Nephron (organoid): ENCODE results near the gene PARP16.

Experiments
- H3K27ac Mint-ChIP-seq, 3 experiments: 2 replicates each; pipeline ENCODE4 v1.8.0; 2020; ENCODE audit warnings: mixed read lengths in 3 of 3, mild to moderate bottlenecking in 2 of 3, moderate library complexity in 1 of 3
- H3K27me3 Mint-ChIP-seq: 2 replicates; pipeline ENCODE4 v1.8.0; 2021; ENCODE audit warnings: low read depth, mild to moderate bottlenecking, moderate library complexity, mixed read lengths
- H3K36me3 Mint-ChIP-seq: 2 replicates; pipeline ENCODE4 v1.8.0; 2020; ENCODE audit warnings: low read depth, mixed read lengths
- H3K4me1 Mint-ChIP-seq: 2 replicates; pipeline ENCODE4 v1.8.0; 2020; ENCODE audit warnings: mixed read lengths
- H3K4me3 Mint-ChIP-seq, 3 experiments: 2 replicates each; pipeline ENCODE4 v1.8.0; 2020; ENCODE audit warnings: mild to moderate bottlenecking in 3 of 3, mixed read lengths in 3 of 3, moderate library complexity in 2 of 3
- H3K9me3 Mint-ChIP-seq: 2 replicates; pipeline ENCODE4 v1.8.0; 2020; ENCODE audit warnings: mixed read lengths
- TF ChIP-seq, protein P1 (sequence below), 3 experiments: fragments of 200-600 bp; sonication (generic); IDR thresholded peaks; one replicate each; pipeline ENCODE4 v1.5.0; 2021; ENCODE audit warnings: antibody characterized with exemption in 3 of 3; ENCODE audit not compliant: unreplicated experiment in 3 of 3

The PARP16 gene

DNA sequence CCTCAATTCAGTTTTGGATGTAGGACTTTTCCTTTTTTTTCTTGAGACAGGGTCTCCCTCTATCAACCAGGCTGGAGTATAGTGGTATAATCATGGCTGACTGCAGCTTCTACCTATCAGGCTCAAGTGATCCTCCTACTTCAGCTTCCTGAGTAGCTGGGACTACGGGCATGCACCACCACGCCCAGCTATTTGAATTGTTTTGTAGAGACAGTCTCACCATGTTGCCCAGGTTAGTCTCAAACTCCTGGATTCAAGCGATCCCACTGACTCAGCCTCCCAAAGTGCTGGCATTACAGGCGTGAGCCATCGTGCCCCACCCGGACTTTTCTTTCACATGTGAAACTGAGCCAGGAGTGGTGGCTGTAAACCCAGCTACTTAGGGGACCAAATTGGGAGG, 21.3 kb upstream of the PARP16 start:
- Mint-ChIP-seq H3K4me1 (peaks cover 46% of the 10 kb centered on the region), H3K4me3 (no peak overlapping the region), H3K27me3 (peaks cover 6% of the 10 kb centered on the region), H3K9me3 (no peaks in the 10 kb centered on the region), H3K36me3 (no peaks in the 10 kb centered on the region), H3K27ac (no peak overlapping the region)
- TF ChIP-seq, protein P1, sequence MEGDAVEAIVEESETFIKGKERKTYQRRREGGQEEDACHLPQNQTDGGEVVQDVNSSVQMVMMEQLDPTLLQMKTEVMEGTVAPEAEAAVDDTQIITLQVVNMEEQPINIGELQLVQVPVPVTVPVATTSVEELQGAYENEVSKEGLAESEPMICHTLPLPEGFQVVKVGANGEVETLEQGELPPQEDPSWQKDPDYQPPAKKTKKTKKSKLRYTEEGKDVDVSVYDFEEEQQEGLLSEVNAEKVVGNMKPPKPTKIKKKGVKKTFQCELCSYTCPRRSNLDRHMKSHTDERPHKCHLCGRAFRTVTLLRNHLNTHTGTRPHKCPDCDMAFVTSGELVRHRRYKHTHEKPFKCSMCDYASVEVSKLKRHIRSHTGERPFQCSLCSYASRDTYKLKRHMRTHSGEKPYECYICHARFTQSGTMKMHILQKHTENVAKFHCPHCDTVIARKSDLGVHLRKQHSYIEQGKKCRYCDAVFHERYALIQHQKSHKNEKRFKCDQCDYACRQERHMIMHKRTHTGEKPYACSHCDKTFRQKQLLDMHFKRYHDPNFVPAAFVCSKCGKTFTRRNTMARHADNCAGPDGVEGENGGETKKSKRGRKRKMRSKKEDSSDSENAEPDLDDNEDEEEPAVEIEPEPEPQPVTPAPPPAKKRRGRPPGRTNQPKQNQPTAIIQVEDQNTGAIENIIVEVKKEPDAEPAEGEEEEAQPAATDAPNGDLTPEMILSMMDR (IDR thresholded peaks at IDR 0.05; ENCODE audit: unreplicated experiment in 3 of 3): no peak

DNA sequence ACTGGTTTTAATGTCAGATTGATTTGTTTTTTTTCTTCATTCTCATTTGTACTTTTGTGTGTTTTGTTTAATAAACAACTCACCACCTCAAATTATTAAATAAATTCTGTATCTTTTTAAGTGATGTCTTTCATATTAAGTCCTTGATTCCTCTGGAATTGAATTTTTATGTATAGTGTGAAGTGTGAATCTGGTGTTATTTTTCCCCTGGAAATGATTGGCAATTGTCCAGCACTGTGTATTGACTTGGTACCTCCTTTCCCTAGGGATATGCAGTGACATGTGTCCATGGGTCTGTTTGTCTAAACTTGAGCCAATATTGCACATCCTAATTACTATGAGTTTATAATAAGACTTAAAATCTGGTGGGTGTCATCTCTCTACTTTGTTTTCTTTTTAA, 19.9 kb upstream of the PARP16 start:
- Mint-ChIP-seq H3K27me3 (no peaks in the 10 kb centered on the region), H3K4me1 (peaks cover 40% of the 10 kb centered on the region), H3K4me3 (no peak overlapping the region), H3K9me3 (no peaks in the 10 kb centered on the region), H3K27ac (peak overlapping the region; percentile 26 to 84 (median 79)), H3K36me3 (no peaks in the 10 kb centered on the region)
- TF ChIP-seq, protein P1 (IDR thresholded peaks at IDR 0.05; ENCODE audit: unreplicated experiment in 3 of 3): no peak

DNA sequence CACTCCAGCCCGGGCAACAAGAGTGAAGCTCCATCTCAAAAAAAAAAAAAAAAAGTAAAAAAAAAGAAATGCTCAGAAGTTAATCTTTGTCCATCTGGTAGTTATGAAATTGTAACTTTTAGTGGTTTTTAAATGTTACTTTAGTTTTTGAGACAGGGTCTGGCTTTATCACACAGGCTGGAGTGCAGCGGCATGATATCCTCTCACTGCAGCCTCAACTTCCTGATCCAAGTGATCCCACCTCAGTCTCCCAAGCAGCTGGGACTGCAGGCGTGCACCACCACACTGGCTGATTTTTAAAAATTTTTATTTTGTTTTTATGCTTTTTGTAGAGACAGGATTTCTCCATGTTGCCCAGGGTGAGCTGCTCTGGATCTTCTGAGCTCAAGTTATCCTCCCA, 19.1 kb upstream of the PARP16 start:
- TF ChIP-seq, protein P1 (IDR thresholded peaks at IDR 0.05; ENCODE audit: unreplicated experiment in 3 of 3): no peak
- H3K4me1 Mint-ChIP-seq: peaks cover 40% of the 10 kb centered on the region
- no peaks in the 10 kb centered on the region for H3K9me3 Mint-ChIP-seq
- H3K36me3 Mint-ChIP-seq: no peaks in the 10 kb centered on the region
- peak overlapping the region in 2 of 3 experiments; percentile 26 to 84 for H3K27ac Mint-ChIP-seq
- no peaks in the 10 kb centered on the region for H3K27me3 Mint-ChIP-seq
- no peak overlapping the region for H3K4me3 Mint-ChIP-seq

DNA sequence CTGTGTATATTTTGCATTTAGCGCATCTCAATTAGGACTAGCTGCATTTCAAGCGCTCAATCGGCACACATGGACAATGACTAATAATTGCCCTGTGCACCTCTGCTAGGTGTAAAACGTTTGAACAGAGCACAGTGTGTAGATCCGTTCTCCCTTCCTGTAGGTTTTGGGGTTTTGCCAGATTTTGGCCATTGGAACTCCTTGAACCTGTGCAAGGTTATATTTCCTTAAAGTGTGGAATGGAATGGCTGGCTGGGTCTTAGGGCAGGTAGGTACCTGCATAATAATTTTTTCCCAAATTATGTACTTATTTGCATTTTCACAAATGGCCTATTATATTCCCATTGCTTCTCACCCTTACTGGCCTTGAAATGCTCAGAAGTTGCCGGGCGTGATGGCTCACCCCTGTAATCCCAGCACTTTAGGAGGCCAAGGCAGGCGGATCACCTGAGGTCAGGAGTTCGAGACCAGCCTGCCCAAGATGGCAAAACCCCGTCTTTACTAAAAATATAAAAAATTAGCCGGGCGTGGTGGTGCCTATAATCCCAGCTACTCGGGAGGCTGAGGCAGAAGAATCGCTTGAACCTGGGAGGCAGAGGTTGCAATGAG, 18.6 kb upstream of the PARP16 start:
- Mint-ChIP-seq H3K4me1 (peaks cover 43% of the 10 kb centered on the region), H3K4me3 (peak overlapping the region; percentile 87 to 94 (median 90)), H3K36me3 (no peaks in the 10 kb centered on the region), H3K27me3 (no peaks in the 10 kb centered on the region), H3K9me3 (no peaks in the 10 kb centered on the region), H3K27ac (peak overlapping the region; percentile 100)
- TF ChIP-seq, protein P1 (IDR thresholded peaks at IDR 0.05; ENCODE audit: unreplicated experiment in 3 of 3): no peak

DNA sequence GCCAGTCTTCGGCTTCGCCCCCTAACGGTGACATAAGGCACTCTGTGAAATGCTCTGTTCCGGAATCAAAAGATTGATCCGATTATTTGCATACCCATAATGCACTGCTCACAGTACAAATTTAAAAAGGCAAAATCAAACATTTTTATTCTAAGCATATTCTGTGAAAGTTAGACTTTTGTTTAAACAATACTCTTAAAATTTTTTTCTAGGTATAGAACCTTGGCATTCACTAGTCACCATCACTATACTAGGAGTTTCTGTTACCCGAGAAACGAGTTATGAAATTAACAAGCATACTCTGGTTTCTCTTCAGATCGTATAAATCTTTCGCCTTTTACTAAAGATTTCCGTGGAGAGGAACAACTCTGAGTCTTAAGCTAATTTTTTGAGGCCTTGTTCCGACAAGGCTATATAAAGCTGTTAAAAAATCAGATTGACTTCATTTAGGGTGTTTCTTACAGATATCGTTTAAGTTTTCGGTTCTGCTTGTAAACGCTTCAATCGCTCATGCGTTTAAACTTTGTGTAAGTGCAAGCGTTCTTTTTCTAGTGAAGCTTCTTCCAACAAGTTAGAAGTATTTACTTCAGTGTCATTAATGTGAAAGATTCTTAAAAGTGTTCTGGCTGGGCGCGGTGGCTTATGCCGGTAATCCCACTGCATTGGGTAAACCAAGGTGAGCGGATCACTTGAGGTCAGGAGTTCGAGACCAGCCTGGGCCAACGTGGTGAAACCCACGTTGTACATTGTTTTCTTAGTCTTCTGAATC, 17.9 kb upstream of the PARP16 start, which contains the start of gene RNU5B-1:
Gene RNU5B-1 (plus strand): TSS at position 297 of the 769 bp plus-strand sequence.
- H3K27ac Mint-ChIP-seq: peak within 1 kb of the TSS; percentile 100
- H3K36me3 Mint-ChIP-seq: no peaks in the 10 kb centered on the region
- peak within 1 kb of the TSS; percentile 87 to 94 (median 90) for H3K4me3 Mint-ChIP-seq

More for the DNA sequence above, 17.9 kb upstream of the PARP16 start, which contains the start of gene RNU5B-1:
- Mint-ChIP-seq H3K9me3 (no peaks in the 10 kb centered on the region), H3K4me1 (peaks cover 42% of the 10 kb centered on the region), H3K27me3 (no peaks in the 10 kb centered on the region)
- TF ChIP-seq, protein P1 (IDR thresholded peaks at IDR 0.05; ENCODE audit: unreplicated experiment in 3 of 3): peak in 2 of 3 experiments; percentile 91 to 94
